Measurements from ENCODE around the gene OSGIN1.

Gene OSGIN1

DNA sequence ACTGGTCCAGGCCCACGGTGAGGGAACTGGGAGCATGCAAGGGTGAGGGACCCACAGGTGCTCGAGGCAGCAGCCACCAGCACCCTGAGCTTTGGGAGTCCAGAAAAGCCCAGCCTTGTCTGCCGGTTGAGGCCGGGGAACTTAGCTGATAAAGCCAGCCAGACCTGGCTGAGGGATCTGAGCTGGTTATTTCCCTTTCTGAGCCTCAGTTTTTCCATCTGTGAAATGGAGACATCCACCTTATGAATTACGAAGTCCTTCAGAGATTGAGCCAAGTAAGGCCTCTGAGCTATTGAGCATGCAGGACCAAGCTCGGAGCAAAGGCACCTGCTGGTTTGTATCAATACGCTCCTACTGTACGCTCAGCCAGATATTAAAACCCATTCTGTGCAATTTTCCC lies 28.8 kb downstream of the OSGIN1 start:
- no peak for DNase-seq (ENCODE audit: insufficient read length)
- TF ChIP-seq TAF1 (IDR thresholded peaks at IDR 0.05; ENCODE audit: borderline replicate concordance, low read depth, low read length), result no peak
- no peak for TF ChIP-seq POLR2AphosphoS5 (IDR thresholded peaks at IDR 0.05; ENCODE audit: low read depth, low read length)
- TF ChIP-seq POLR2A (IDR thresholded peaks at IDR 0.05; ENCODE audit: low read depth, low read length), result no peak
- FAIRE-seq, result no peak

DNA sequence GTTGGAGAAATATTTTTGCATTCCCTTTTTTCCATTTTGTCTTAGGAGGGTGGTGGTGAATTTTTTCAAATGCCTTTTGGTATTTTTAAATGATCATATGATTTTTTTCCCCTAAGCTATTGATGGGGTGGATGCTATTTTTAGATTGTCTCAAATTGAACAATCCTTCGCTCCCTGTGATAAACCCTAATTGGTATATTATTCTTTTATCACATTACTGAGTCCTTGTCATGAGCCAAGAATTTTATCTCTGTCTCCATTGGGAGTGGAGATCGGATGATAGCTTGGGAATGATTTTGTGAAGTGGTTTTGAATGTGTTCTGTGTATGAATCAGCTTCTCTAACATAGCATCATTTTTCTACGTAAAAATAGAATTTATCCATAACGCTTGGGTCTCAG lies 30.5 kb downstream of the OSGIN1 start:
- FAIRE-seq, result no peak
- no peak for DNase-seq (ENCODE audit: insufficient read length)
- TF ChIP-seq POLR2A (IDR thresholded peaks at IDR 0.05; ENCODE audit: low read depth, low read length) (no peak), TAF1 (IDR thresholded peaks at IDR 0.05; ENCODE audit: borderline replicate concordance, low read depth, low read length) (no peak), POLR2AphosphoS5 (IDR thresholded peaks at IDR 0.05; ENCODE audit: low read depth, low read length) (no peak)

DNA sequence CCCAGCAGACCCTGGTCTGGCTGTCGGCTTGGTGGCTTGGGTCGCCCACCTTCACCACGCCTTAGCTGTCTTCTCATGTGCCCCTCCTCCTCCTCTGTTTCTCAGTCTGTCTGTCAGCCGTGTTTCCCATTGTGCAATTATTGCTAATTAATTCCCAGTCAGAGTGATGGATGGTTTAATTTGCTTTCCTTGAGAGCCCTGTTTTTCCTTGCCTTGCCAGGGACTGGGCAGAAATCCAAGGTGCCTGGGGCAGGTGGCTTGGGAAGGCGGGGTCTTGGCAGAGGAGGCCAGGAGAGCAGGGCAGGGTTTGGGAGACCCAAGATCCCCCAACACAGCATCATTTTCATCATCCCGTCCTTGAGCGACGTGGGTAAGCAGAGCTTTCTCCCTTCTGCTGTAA lies 36.3 kb downstream of the OSGIN1 start:
- FAIRE-seq, result no peak
- TF ChIP-seq POLR2AphosphoS5 (IDR thresholded peaks at IDR 0.05; ENCODE audit: low read depth, low read length), result no peak
- no peak for TF ChIP-seq TAF1 (IDR thresholded peaks at IDR 0.05; ENCODE audit: borderline replicate concordance, low read depth, low read length)
- no peak for TF ChIP-seq POLR2A (IDR thresholded peaks at IDR 0.05; ENCODE audit: low read depth, low read length)

GRCh38 chr16:83990492-83990891 lies 37.5 kb downstream of the OSGIN1 start:
- no peak for FAIRE-seq
- DNase-seq (ENCODE audit: insufficient read length), result no peak
- TF ChIP-seq POLR2AphosphoS5 (IDR thresholded peaks at IDR 0.05; ENCODE audit: low read depth, low read length) (no peak), POLR2A (IDR thresholded peaks at IDR 0.05; ENCODE audit: low read depth, low read length) (no peak), TAF1 (IDR thresholded peaks at IDR 0.05; ENCODE audit: borderline replicate concordance, low read depth, low read length) (no peak)

More for the DNA sequence above, 36.3 kb downstream of the OSGIN1 start:
- no peak for DNase-seq (ENCODE audit: insufficient read length)

DNA sequence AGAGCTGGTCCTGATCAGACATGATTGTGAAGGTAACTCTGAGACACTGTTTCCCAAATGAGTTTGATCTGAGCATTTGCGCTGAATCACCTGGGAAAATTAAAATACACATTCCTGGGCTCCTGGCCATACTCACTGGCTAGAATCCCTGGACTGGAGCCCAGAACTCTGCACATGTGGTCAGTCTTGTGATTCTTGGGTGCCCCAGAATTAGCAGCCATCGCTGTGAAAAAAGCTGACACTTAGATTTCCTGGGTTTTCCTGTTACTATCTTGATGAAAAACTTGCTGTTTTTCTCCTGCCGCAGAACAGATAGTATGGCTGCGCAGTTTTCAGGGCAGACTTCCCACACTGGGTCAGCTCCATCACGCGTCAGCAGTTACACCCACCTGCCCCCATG lies 39.6 kb downstream of the OSGIN1 start:
- no peak for FAIRE-seq
- no peak for DNase-seq (ENCODE audit: insufficient read length)
- TF ChIP-seq POLR2AphosphoS5 (IDR thresholded peaks at IDR 0.05; ENCODE audit: low read depth, low read length) (no peak), TAF1 (IDR thresholded peaks at IDR 0.05; ENCODE audit: borderline replicate concordance, low read depth, low read length) (no peak), POLR2A (IDR thresholded peaks at IDR 0.05; ENCODE audit: low read depth, low read length) (no peak)

GRCh38 chr16:83994087-83994486 lies 41.0 kb downstream of the OSGIN1 start:
- TF ChIP-seq POLR2A (IDR thresholded peaks at IDR 0.05; ENCODE audit: low read depth, low read length), result no peak
- TF ChIP-seq TAF1 (IDR thresholded peaks at IDR 0.05; ENCODE audit: borderline replicate concordance, low read depth, low read length), result no peak
- no peak for TF ChIP-seq POLR2AphosphoS5 (IDR thresholded peaks at IDR 0.05; ENCODE audit: low read depth, low read length)
- DNase-seq (ENCODE audit: insufficient read length), result no peak
- FAIRE-seq, result no peak

DNA sequence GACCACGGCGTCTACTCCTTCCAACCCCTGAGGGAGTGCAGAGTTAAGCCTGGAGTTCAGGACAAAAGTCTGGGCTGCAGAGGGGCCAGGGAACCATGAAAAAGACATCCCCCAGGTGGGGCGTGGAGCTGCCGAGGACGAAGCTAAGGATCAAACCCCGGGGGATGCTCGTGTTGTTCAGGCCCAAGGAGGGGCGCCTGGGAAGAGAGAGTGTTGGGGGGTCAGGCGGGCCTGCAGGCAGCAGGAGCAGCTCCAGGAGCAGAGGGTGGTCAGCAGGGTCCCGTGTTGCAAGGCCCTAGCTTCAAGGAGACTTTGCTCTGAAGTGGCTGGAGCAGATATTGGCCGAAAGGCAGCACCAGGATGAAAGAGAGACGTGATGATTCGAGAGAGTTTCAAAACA lies 41.7 kb downstream of the OSGIN1 start:
- FAIRE-seq (no peak), DNase-seq (ENCODE audit: insufficient read length) (no peak)
- no peak for TF ChIP-seq POLR2AphosphoS5 (IDR thresholded peaks at IDR 0.05; ENCODE audit: low read depth, low read length)

DNA sequence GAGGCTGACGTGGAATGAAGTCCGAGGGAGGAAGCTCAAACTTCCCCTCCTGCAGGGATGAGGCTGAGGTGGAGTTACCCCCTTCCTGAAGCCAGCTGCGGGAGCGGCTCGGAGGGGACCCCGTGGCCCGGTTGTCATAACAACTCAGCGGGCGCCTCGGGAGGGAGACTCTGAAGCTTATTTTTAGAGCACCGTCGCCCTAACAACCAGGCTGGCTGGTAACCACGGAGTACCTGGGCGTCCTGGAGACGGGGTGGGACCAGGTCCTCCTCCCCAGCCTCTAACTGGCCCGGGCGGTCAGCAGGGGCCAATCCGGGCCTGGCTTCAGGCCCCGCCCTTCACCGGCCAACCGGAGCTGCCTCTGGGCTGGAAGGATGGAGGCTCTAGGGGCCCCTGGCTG lies 42.7 kb downstream of the OSGIN1 start:
- no peak for FAIRE-seq
- DNase-seq (ENCODE audit: insufficient read length), result no peak
- TF ChIP-seq TAF1 (IDR thresholded peaks at IDR 0.05; ENCODE audit: borderline replicate concordance, low read depth, low read length) (no peak), POLR2AphosphoS5 (IDR thresholded peaks at IDR 0.05; ENCODE audit: low read depth, low read length) (no peak), POLR2A (IDR thresholded peaks at IDR 0.05; ENCODE audit: low read depth, low read length) (no peak)

GRCh38 chr16:83996481-83997252 lies 43.6 kb downstream of the OSGIN1 start:
- FAIRE-seq, result no peak
- TF ChIP-seq TAF1 (IDR thresholded peaks at IDR 0.05; ENCODE audit: borderline replicate concordance, low read depth, low read length) (no peak), POLR2A (IDR thresholded peaks at IDR 0.05; ENCODE audit: low read depth, low read length) (no peak), POLR2AphosphoS5 (IDR thresholded peaks at IDR 0.05; ENCODE audit: low read depth, low read length) (no peak)
- DNase-seq (ENCODE audit: insufficient read length), result no peak

- no peak for FAIRE-seq
Observed at GRCh38 chr16:83998091-83998490, 45.1 kb downstream of the OSGIN1 start.

DNA sequence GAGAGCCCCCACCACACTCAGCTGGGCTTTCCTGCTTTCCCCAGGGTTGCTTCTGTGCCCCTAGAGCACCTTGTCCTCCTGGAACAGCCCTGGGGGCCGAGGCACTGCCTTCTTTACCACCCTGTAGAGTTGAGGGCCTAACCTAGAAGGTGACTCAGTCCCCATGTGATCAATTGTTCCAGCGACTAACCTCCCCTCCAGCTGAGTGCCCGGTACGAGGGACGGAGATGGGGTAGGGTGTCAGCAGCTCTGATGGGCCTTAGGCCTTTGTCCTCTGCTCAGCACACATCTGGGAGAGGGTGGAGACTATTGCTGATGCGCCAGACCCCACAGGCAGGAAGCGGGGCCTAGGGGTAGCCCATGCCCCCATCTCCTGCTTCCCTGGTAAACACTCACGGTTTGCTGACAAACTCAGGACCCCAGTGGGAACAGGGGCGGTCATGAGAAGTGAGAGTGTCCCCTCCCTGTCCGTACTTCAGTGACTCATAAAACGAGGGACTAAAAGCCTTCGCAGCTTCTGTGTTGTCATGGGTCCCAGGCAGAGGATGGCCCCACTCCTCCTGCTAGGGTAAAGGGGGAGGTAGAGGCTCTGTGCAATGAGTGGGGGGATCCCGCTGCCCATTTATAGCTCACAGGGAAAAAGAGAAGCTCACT lies 48.1 kb downstream of the OSGIN1 start:
- FAIRE-seq (no peak), DNase-seq (ENCODE audit: insufficient read length) (no peak)
- no peak for TF ChIP-seq POLR2AphosphoS5 (IDR thresholded peaks at IDR 0.05; ENCODE audit: low read depth, low read length)
- TF ChIP-seq TAF1 (IDR thresholded peaks at IDR 0.05; ENCODE audit: borderline replicate concordance, low read depth, low read length), result no peak
- TF ChIP-seq POLR2A (IDR thresholded peaks at IDR 0.05; ENCODE audit: low read depth, low read length), result no peak

More at GRCh38 chr16:83998091-83998490, 45.1 kb downstream of the OSGIN1 start:
- DNase-seq (ENCODE audit: insufficient read length), result no peak
- no peak for TF ChIP-seq POLR2A (IDR thresholded peaks at IDR 0.05; ENCODE audit: low read depth, low read length)
- no peak for TF ChIP-seq POLR2AphosphoS5 (IDR thresholded peaks at IDR 0.05; ENCODE audit: low read depth, low read length)
- no peak for TF ChIP-seq TAF1 (IDR thresholded peaks at IDR 0.05; ENCODE audit: borderline replicate concordance, low read depth, low read length)

- FAIRE-seq (no peak), DNase-seq (ENCODE audit: insufficient read length) (no peak)
- TF ChIP-seq POLR2AphosphoS5 (IDR thresholded peaks at IDR 0.05; ENCODE audit: low read depth, low read length), result no peak
- no peak for TF ChIP-seq POLR2A (IDR thresholded peaks at IDR 0.05; ENCODE audit: low read depth, low read length)
- TF ChIP-seq TAF1 (IDR thresholded peaks at IDR 0.05; ENCODE audit: borderline replicate concordance, low read depth, low read length), result no peak
Observed at GRCh38 chr16:84001726-84002125, 48.7 kb downstream of the OSGIN1 start.
